Measurements from ENCODE around the gene GPR150. TPM values are rescaled to one million over a fixed set of nuclear protein-coding genes. Genes with fewer than 3 reads are reported as not detected.
A peak's percentile ranks its signal among the peaks of the same experiment; 100 is the strongest.

Gene GPR150
- total and polyA plus RNA-seq, 4 donors: 0.08 to 0.34 (median 0.27) TPM

DNA sequence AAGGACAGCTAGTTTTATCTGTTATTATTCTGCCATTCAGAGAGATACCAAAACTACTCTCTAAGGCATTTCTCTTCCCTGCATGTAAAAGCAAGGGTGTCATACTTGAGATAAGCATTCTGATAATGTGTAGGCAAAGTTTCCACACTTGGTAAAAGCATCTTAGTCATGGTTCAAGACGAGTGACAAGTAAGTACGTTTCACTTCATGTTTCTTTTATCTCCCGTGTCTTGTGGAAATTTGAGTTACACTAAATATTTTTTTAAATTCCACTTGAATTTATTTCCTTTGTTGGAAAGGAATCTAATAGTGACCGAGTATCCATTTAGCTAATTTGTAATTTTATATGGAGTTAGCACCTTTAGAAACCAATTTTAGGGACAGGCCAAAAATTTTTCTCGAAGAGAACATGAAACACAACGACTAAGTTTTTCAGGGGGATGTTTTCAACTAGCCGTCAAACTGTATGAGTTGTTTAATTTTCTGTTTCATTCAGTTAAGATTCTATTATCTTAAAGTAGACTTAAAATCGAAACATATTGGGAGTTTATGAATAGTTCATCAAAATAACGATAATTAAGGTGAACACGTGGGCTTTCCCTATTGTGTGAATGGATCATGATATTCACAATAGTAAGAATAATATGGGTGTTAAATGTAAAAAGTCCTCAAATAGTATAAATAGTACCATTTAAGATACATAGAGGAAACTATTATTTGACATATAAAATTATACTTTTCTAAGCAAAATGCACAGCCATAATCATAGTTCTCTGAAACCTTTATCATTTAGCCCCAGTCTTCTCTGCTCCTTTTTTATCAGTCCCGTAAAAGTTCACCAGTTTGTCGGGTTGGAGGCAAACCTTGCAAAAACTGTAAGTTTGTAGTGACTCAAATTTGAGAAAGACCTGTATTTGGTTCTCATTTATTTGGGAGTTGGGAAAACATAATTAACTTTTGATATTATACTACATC is 28.3 kb downstream of the GPR150 start:
- DNase-seq (peak in 1 of 3 donors; percentile 17), ATAC-seq (ENCODE audit: insufficient read depth, low FRiP score) (no peak)
- Histone ChIP-seq H3K4me3 (no peak overlapping the region), H3K27me3 (ENCODE audit: control insufficient read depth in 3 of 3, insufficient read depth in 3 of 3, low read length in 2 of 3) (no peaks in the 10 kb centered on the region), H3K9me3 (ENCODE audit: control insufficient read depth in 4 of 4, insufficient read depth in 3 of 4, low read length in 3 of 4) (no peaks in the 10 kb centered on the region), H3K4me1 (ENCODE audit: control insufficient read depth in 5 of 5, insufficient read depth in 5 of 5, low read length in 5 of 5) (peaks cover 0 to 10% (median 3%) of the 10 kb centered on the region in 5 donors), H3K27ac (ENCODE audit: low read depth in 1 of 2, low read length in 1 of 2) (peak overlapping the region in 1 of 2 donors; percentile 79), H3K36me3 (ENCODE audit: control insufficient read depth in 4 of 4, insufficient read depth in 4 of 4, low read length in 4 of 4) (peaks cover 0 to 5% (median 0%) of the 10 kb centered on the region in 4 donors), H3K9ac (ENCODE audit: insufficient read depth in 1 of 2, low read length in 2 of 2) (no peak overlapping the region)
- WGBS, 2 donors: 74 to 76% methylated on average over 12 of the region's 12 CpGs
- TF ChIP-seq, protein P1, sequence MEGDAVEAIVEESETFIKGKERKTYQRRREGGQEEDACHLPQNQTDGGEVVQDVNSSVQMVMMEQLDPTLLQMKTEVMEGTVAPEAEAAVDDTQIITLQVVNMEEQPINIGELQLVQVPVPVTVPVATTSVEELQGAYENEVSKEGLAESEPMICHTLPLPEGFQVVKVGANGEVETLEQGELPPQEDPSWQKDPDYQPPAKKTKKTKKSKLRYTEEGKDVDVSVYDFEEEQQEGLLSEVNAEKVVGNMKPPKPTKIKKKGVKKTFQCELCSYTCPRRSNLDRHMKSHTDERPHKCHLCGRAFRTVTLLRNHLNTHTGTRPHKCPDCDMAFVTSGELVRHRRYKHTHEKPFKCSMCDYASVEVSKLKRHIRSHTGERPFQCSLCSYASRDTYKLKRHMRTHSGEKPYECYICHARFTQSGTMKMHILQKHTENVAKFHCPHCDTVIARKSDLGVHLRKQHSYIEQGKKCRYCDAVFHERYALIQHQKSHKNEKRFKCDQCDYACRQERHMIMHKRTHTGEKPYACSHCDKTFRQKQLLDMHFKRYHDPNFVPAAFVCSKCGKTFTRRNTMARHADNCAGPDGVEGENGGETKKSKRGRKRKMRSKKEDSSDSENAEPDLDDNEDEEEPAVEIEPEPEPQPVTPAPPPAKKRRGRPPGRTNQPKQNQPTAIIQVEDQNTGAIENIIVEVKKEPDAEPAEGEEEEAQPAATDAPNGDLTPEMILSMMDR (IDR thresholded peaks at IDR 0.05; ENCODE audit: control extremely low read depth, extremely low read depth): no peak

DNA sequence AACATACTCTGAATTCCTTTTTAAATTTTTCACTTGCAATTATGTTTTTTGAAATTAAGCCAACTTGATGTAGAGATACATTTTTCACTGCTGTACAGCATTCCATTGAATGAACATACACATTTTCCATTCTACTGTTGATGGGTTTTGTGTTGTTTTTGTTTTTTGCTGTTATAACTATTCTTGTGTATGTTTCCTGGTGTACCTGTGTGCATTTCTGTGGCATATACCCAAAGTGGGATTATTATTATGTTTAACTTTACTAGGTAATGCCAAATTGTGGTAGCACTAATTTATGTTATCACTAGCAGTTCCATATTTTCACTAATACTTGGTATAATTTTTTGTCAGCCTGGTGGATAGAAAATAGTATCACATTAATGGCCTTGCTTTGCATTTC is 29.4 kb downstream of the GPR150 start:
- H3K27ac ChIP-seq (ENCODE audit: low read depth in 1 of 2, low read length in 1 of 2): no peak overlapping the region
- TF ChIP-seq, protein P1 (IDR thresholded peaks at IDR 0.05; ENCODE audit: control extremely low read depth, extremely low read depth): no peak
- H3K27me3 ChIP-seq (ENCODE audit: control insufficient read depth in 3 of 3, insufficient read depth in 3 of 3, low read length in 2 of 3): no peaks in the 10 kb centered on the region
- DNase-seq (no peak), ATAC-seq (ENCODE audit: insufficient read depth, low FRiP score) (no peak)
- peaks cover 0 to 10% (median 3%) of the 10 kb centered on the region in 5 donors for H3K4me1 ChIP-seq (ENCODE audit: control insufficient read depth in 5 of 5, insufficient read depth in 5 of 5, low read length in 5 of 5)
- peaks cover 0 to 5% (median 0%) of the 10 kb centered on the region in 4 donors for H3K36me3 ChIP-seq (ENCODE audit: control insufficient read depth in 4 of 4, insufficient read depth in 4 of 4, low read length in 4 of 4)
- H3K4me3 ChIP-seq: no peak overlapping the region
- no peak overlapping the region for H3K9ac ChIP-seq (ENCODE audit: insufficient read depth in 1 of 2, low read length in 2 of 2)
- H3K9me3 ChIP-seq (ENCODE audit: control insufficient read depth in 4 of 4, insufficient read depth in 3 of 4, low read length in 3 of 4): no peaks in the 10 kb centered on the region

DNA sequence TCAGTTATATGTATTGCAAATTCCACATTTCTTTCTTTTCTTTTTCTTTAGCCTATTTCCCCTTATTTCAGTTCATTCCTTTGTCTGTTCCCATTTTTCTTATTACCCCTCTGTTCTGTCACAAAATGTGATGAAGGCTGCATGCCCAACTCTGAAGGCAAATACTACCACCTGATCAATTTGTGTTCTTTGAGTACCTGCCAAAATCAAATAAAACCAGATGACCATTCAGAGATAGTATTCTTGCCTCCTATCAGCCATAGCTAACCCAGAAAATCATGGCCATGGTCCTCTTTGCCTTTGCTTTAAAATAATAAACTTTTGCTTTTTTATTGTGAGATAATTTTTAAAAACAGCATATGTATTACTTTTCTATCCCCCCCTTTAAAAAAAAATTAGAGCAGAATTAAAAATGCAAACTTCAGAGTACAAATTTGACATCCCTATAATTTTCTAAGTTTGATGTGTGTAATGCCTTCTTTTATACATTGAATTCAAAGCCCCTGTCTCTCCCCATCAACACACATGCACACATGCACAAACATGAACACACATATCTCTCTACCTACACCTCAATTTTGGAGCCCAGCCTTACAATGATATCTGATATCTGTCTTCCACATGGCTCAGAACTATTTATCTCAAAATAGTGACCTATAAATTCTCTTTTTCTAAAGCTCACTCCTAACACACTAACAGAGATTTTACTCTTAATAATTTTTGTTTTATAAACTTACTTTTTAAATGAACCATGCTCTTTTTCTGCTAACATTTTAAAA is 30.1 kb downstream of the GPR150 start:
- no peak overlapping the region for H3K9ac ChIP-seq (ENCODE audit: insufficient read depth in 1 of 2, low read length in 2 of 2)
- TF ChIP-seq, protein P1 (IDR thresholded peaks at IDR 0.05; ENCODE audit: control extremely low read depth, extremely low read depth): no peak
- peaks cover 0 to 10% (median 3%) of the 10 kb centered on the region in 5 donors for H3K4me1 ChIP-seq (ENCODE audit: control insufficient read depth in 5 of 5, insufficient read depth in 5 of 5, low read length in 5 of 5)
- H3K9me3 ChIP-seq (ENCODE audit: control insufficient read depth in 4 of 4, insufficient read depth in 3 of 4, low read length in 3 of 4): no peaks in the 10 kb centered on the region
- no peak overlapping the region for H3K4me3 ChIP-seq
- peaks cover 0 to 5% (median 0%) of the 10 kb centered on the region in 4 donors for H3K36me3 ChIP-seq (ENCODE audit: control insufficient read depth in 4 of 4, insufficient read depth in 4 of 4, low read length in 4 of 4)
- no peak overlapping the region for H3K27ac ChIP-seq (ENCODE audit: low read depth in 1 of 2, low read length in 1 of 2)
- ATAC-seq (ENCODE audit: insufficient read depth, low FRiP score) (no peak), DNase-seq (no peak)
- no peaks in the 10 kb centered on the region for H3K27me3 ChIP-seq (ENCODE audit: control insufficient read depth in 3 of 3, insufficient read depth in 3 of 3, low read length in 2 of 3)
